ENCODE results near the gene LAMP2.

Gene LAMP2

DNA sequence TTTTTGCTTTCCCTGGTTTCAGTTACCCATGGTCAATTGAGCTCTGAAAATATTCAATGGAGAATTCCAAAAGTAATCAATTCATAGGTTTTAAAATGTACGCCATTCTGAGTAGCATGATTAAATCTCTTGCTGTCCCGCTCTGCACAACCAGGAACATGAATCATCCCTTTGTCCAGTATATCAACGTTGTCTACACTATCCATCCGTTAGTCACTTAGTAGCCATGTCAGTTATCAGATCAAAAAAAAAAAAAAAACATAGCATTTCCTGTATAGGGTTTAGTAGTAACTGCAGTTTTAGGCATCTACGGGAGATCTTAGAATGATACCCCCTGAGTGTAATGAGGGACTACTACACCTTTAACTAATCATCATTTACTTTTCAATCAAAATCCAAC is 15.1 kb downstream of the LAMP2 start:
- no peak for DNase-seq

GRCh38 chrX:120452131-120452530 is 17.0 kb downstream of the LAMP2 start:
- DNase-seq = no peak

- peak in 1 of 2 donors; percentile 27 for DNase-seq
Observed at GRCh38 chrX:120450163-120450562, 18.9 kb downstream of the LAMP2 start.

GRCh38 chrX:120446498-120446897 is 22.6 kb downstream of the LAMP2 start:
- DNase-seq = no peak

DNA sequence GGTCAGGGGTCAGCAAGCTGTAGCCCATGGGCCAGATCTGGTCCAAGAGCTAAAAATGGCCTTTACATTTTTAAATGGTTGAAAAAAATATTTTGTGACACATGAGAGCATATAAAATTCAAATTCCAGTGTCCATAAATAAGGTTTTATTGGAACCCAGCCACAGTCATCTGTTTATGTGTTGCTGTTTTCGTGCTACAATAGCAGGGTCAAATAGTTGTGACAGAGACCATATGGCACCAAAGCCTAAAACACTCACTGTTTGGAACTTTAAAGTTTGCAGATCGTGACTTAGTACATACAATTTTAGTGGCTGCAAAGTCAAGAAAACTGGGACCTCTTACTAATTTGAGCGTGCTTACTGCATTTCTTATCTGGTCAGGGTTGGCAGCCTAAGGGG is 29.2 kb downstream of the LAMP2 start:
- no peak for DNase-seq

GRCh38 chrX:120429776-120430540 is 39.1 kb downstream of the LAMP2 start:
- no peak for DNase-seq

DNA sequence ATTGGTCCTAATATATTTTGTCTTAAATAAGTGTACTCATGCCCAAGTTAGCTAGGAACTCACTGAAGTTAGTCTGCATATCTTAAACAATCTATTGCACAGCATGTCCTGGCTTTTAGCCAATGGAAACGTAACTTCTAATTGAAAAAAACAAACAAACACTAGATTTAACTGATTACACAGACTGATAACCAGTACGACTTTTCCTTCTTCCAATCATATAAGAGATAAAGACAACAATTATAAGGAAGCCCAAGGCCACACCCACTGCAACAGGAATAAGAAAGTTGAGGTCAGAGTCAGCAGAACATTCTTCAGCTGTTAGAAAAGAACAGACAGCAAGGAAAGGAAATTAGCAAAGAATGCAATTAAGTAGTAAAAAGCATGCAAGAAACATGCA is 40.8 kb downstream of the LAMP2 start:
- DNase-seq = peak in 1 of 2 donors; percentile 2

GRCh38 chrX:120426599-120426998 is 42.5 kb downstream of the LAMP2 start:
- DNase-seq = no peak

DNA sequence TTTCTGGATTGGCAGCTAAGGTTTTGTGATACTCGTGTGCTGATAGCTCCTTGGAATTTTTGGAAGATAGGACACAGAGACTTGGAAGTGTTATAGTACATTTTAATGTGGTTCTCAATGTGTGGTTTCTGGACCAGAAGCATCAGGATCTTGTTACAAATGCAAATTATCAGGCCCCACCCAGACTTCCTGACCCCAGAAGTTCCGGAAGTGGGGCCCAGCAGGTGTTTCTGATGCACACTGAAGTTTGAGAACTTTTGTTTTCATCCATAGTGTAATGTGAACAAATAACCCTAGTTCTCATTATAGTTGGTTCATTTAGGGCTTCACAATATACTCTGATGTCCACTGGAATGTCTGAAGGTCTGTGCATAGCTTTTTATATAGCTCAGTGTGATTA is 49.6 kb downstream of the LAMP2 start:
- DNase-seq = peak; percentile 20 to 21

GRCh38 chrX:120408168-120408567 is 60.9 kb downstream of the LAMP2 start:
- no peak for DNase-seq

DNA sequence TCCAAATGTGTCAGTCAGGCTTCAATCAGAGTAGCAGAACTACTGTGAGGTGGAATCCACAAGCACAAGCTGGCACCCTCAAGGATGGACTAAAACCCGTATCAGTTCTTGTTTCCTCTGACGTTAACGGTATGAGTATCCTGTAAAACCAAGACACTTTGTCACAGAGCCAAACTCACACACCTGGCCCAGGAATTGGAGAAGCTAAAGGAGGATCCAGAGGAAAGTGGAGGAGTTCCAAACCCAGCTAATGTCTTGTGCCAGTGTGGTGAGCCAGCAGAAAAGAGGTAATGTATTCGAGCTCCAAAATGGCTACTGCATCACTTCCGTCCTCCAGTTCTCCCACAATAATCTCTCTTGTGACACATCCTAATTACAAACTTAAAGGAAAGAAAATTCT is 62.5 kb downstream of the LAMP2 start:
- no peak for DNase-seq

GRCh38 chrX:120402369-120402768 is 66.7 kb downstream of the LAMP2 start:
- DNase-seq = no peak

GRCh38 chrX:120401301-120401700 is 67.8 kb downstream of the LAMP2 start:
- no peak for DNase-seq

DNA sequence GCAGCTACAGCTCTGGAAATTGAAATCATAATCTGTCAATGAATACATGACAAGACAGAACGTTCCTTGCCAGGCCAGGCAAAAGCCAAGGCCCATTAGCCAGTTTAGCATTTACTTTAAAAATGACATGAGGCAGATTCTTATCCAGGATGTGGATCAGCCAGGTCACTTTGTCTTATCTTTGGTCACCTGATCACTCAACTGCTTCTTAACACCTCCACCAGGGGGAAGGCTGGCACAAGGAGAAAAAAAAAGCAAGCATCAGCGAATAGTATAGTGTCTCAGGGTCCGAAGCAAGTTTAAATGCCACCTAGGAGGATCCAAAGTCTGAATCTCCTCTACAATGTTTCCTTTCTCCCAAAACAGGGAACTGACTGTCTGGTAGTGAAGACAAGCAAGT is 88.4 kb downstream of the LAMP2 start:
- peak; percentile 34 to 59 for DNase-seq

DNA sequence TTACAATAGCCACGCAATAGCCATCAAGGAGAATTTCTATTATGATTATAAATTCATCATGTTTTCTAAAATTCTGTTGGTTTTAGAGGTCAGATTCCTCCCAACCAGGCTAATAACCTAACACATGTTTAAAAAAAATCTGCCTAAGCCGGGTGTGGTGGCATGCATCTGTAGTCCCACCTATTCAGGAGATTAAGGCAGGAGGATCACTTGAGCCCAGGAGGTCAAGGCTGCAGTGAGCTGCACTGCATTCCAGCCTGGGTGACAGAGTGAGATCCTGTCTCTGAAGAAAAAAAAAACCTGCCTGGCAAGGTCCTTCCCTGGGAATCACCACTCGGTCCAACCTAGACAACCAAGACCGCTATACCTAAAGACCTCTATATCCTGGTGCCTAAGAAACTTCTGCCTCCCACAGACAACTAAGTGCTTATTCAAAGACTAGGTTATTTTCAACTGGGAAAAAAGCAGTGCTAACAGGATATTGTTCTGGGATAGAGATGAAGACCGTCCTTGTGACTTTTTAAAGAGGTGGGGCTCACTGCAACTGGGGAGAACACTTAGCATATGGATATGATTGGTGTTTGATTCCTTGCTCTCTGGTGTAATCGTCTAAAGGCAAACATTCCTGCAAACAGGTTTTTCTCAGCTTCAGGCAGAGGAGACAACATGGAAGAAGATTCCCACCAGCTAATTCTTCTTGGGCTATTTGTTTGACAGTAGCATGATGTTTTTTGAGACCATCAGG is 89.0 kb downstream of the LAMP2 start:
- DNase-seq = no peak

GRCh38 chrX:120378570-120378969 is 90.5 kb downstream of the LAMP2 start:
- DNase-seq = no peak

All from CD4-positive, alpha-beta T cell treated with Interleukin-4 for 1 hour (primary cell).